Smooth muscle cell (in vitro differentiated cells): ENCODE results near the gene RAD23A. TPM values are rescaled to one million over a fixed set of nuclear protein-coding genes. Genes with fewer than 3 reads are reported as not detected.

Source experiments
- DNase-seq: peaks from one replicate; lab custom pipeline; 2025; ENCODE audit not compliant: unreplicated experiment; lab: John Stamatoyannopoulos, UW
- H2AFZ ChIP-seq: fragments of 200-600 bp; sonication (generic); 2 replicates; pipeline ENCODE4 v1.6.0; 2016; ENCODE audit warnings: antibody characterized with exemption, low read depth, mild to moderate bottlenecking
- H3F3A ChIP-seq: fragments of 200-600 bp; sonication (generic); 2 replicates; pipeline ENCODE4 v1.6.0; 2017; ENCODE audit warnings: antibody characterized with exemption, low read depth
- H3K27ac ChIP-seq: fragments of 200-600 bp; sonication (generic); 2 replicates; pipeline ENCODE4 v1.5.1; 2016; ENCODE audit warnings: low read depth, mild to moderate bottlenecking
- H3K27me3 ChIP-seq: fragments of 200-600 bp; sonication (generic); 2 replicates; pipeline ENCODE4 v1.6.1; 2016; ENCODE audit warnings: low read depth, mild to moderate bottlenecking
- H3K36me3 ChIP-seq: fragments of 200-600 bp; sonication (generic); 2 replicates; pipeline ENCODE4 v1.5.1; 2016; ENCODE audit warnings: low read depth
- H3K4me1 ChIP-seq: fragments of 200-600 bp; sonication (generic); 2 replicates; pipeline ENCODE4 v1.5.1; 2016; ENCODE audit warnings: low read depth
- H3K4me2 ChIP-seq: fragments of 200-600 bp; sonication (generic); 2 replicates; pipeline ENCODE4 v1.6.0; 2016; ENCODE audit warnings: mild to moderate bottlenecking
- H3K4me3 ChIP-seq: fragments of 200-600 bp; sonication (generic); 2 replicates; pipeline ENCODE4 v1.5.1; 2016; ENCODE audit warnings: mild to moderate bottlenecking
- H3K79me2 ChIP-seq: fragments of 200-600 bp; sonication (generic); 2 replicates; pipeline ENCODE4 v1.6.0; 2016; ENCODE audit warnings: low read depth, mild to moderate bottlenecking
- H3K9ac ChIP-seq: fragments of 200-600 bp; sonication (generic); 2 replicates; pipeline ENCODE4 v1.6.0; 2016; ENCODE audit warnings: low read depth
- H3K9me3 ChIP-seq: fragments of 200-600 bp; sonication (generic); replicated peaks from 2 replicates; pipeline ENCODE4 v1.5.1; 2016; ENCODE audit warnings: low read depth
- H4K20me1 ChIP-seq: fragments of 200-600 bp; sonication (generic); 2 replicates; pipeline ENCODE4 v1.6.0; 2016; ENCODE audit warnings: low read depth
- WGBS: methylation state at CpG from one replicate; pipeline ENCODE4 v1.1.7; 2016; ENCODE audit warnings: low lambda C conversion rate; 5-methylcytosine and 5-hydroxymethylcytosine counted together
- polyA plus RNA-seq: library from polyadenylated mRNA; unstranded; fragments of >200 nt; fragmentation: Nextera tagmentation; extraction: Ambion mirVana; gene quantifications from 2 replicates; pipeline ENCODE4 v1.2.1, GENCODE V29; 2016
- total RNA-seq: library from RNA; depleted of rRNA; stranded (reverse); fragments of >200 nt; gene quantifications from 2 replicates; pipeline ENCODE4 v1.2.3, GENCODE V29; 2014
- TF ChIP-seq, protein P1 (sequence below): fragments of 200-600 bp; sonication (generic); IDR thresholded peaks from 2 replicates; pipeline ENCODE4 v1.5.1; 2017; ENCODE audit warnings: borderline replicate concordance, mild to moderate bottlenecking, antibody characterized with exemption; ENCODE audit not compliant: insufficient read depth, poor library complexity, severe bottlenecking

Gene RAD23A
- total RNA-seq (74.4 and 97.1 TPM in 2 replicates), polyA plus RNA-seq (176 and 191 TPM in 2 replicates)

DNA sequence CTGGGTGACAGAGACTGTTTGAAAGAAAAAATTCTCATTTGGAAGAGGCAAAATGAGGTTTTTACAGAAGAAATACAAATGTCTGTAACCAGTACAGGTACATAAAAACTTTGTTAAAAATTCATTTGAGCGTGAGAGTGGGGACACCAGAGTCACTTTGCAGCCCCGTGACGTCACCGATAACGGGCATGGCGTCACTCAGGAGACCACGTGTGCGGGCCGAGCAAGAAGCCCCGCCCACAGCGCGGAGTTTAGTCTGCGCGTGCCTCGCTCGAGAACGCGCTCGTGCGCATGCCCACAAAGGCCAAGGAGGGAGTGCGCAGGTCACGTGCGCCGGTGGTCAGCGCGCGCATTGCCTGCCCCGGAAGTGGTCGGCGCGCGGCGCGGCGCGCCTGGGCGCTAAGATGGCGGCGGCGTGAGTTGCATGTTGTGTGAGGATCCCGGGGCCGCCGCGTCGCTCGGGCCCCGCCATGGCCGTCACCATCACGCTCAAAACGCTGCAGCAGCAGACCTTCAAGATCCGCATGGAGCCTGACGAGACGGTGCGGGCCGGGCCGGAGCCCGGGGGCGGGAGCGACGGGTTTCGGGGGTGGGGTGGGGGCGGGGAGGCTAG, at the start of gene RAD23A:
RAD23A (plus strand) TSS at position 384 of the 613 bp plus-strand sequence; CDS start at position 471, 87 bp downstream.
- H3K27ac ChIP-seq: peak within 1 kb of the TSS; percentile 97
- peak; percentile 95 for DNase-seq
- H3K27me3 ChIP-seq: no peaks in the 10 kb centered on the region
- H4K20me1 ChIP-seq: peaks cover 63% of the 10 kb centered on the region
- peak within 1 kb of the TSS; percentile 97 for H3K9ac ChIP-seq
- H3K4me1 ChIP-seq: peaks cover 19% of the 10 kb centered on the region
- peak within 1 kb of the TSS; percentile 96 for H3K4me2 ChIP-seq
- H3K4me3 ChIP-seq: peak within 1 kb of the TSS; percentile 85
- H3K79me2 ChIP-seq: peaks cover 43% of the 10 kb centered on the region
- no peak within 1 kb of the TSS for H2AFZ ChIP-seq
- H3F3A ChIP-seq: peaks cover 31% of the 10 kb centered on the region
- 1% methylated on average over 55 of the region's 62 CpGs for whole genome bisulfite sequencing
- no peaks in the 10 kb centered on the region for H3K36me3 ChIP-seq
- no peaks in the 10 kb centered on the region for H3K9me3 ChIP-seq
- TF ChIP-seq, protein P1, sequence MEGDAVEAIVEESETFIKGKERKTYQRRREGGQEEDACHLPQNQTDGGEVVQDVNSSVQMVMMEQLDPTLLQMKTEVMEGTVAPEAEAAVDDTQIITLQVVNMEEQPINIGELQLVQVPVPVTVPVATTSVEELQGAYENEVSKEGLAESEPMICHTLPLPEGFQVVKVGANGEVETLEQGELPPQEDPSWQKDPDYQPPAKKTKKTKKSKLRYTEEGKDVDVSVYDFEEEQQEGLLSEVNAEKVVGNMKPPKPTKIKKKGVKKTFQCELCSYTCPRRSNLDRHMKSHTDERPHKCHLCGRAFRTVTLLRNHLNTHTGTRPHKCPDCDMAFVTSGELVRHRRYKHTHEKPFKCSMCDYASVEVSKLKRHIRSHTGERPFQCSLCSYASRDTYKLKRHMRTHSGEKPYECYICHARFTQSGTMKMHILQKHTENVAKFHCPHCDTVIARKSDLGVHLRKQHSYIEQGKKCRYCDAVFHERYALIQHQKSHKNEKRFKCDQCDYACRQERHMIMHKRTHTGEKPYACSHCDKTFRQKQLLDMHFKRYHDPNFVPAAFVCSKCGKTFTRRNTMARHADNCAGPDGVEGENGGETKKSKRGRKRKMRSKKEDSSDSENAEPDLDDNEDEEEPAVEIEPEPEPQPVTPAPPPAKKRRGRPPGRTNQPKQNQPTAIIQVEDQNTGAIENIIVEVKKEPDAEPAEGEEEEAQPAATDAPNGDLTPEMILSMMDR: no peak

DNA sequence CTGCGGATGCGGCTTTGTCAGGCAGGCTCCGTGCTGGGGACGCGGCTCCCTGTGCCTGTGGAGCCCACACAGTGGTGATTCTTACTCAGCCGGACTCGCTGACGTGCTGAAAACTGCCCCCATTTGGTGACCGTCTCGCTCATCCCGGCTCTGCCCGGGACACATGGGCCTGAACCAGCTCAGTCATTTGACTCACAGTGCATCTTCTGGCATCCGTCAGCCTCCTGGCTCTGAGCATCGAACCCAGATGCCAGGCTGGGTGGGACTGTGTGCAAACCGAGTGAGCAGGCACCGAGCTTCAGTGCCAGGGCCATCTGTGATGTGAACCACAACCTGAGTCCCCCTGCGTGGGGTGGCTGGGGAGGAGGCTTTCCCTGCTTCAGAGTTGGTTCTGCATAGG, 49.2 kb upstream of the RAD23A start:
- Histone ChIP-seq H3F3A (no peaks in the 10 kb centered on the region), H4K20me1 (no peaks in the 10 kb centered on the region), H2AFZ (no peak overlapping the region), H3K27ac (no peak overlapping the region), H3K9me3 (no peaks in the 10 kb centered on the region), H3K4me2 (no peak overlapping the region), H3K4me3 (no peak overlapping the region), H3K27me3 (no peaks in the 10 kb centered on the region), H3K9ac (no peak overlapping the region), H3K36me3 (no peaks in the 10 kb centered on the region), H3K4me1 (no peaks in the 10 kb centered on the region), H3K79me2 (no peaks in the 10 kb centered on the region)
- TF ChIP-seq, protein P1: no peak
- DNase-seq: no peak
- WGBS: 97% methylated on average over 15 of the region's 17 CpGs

DNA sequence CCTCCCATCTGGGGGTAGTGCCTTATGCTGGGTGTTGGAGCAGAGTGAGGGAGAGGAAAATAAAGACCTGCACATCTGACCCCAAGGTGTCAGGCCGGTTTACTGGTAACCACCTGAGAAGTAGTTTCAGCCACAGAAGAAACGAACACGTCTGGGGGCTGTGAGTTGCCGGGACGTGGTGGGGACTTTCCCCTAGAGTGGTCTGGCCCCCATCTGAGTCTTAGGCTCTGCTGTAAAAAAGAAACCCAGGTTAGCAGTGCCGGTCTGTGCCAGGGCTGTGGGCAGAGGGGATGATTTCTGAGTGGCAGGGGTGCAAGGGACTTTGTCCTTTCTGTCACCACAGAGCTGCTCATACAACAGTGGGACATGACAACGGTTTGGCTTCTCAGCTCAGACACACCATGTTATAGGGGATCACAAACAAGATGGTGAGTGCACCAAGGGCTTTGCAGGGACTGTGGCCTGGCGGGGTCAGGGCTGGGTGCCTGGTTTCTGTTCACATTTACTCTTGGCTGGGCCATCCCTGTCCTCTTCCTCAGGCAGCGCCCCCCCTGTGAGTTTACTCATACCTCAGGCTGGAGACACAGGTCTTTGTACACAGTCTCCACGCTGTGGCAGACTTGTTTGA, 45.7 kb upstream of the RAD23A start:
- no peaks in the 10 kb centered on the region for H4K20me1 ChIP-seq
- H3K27me3 ChIP-seq: no peaks in the 10 kb centered on the region
- H3K4me3 ChIP-seq: no peak overlapping the region
- H3K27ac ChIP-seq: no peak overlapping the region
- TF ChIP-seq, protein P1: no peak
- H3F3A ChIP-seq: no peaks in the 10 kb centered on the region
- H3K4me1 ChIP-seq: no peaks in the 10 kb centered on the region
- no peak overlapping the region for H3K4me2 ChIP-seq
- H3K36me3 ChIP-seq: no peaks in the 10 kb centered on the region
- H3K79me2 ChIP-seq: no peaks in the 10 kb centered on the region
- H3K9ac ChIP-seq: no peak overlapping the region
- no peak for DNase-seq
- 97% methylated on average over 10 of the region's 10 CpGs for WGBS
- H2AFZ ChIP-seq: no peak overlapping the region
- H3K9me3 ChIP-seq: no peaks in the 10 kb centered on the region
